LNCAP (cell line): Measurements from ENCODE around the gene ADARB2.

Source experiments
- TF ChIP-seq, protein P1 (sequence below): fragments of 450-650 bp; IDR thresholded peaks from 2 replicates; pipeline ENCODE4 v1.5.1; 2017; ENCODE audit warnings: mild to moderate bottlenecking

The ADARB2 gene

GRCh38 chr10:1295756-1296480 is 441.4 kb downstream of the ADARB2 start:
- TF ChIP-seq, protein P1, sequence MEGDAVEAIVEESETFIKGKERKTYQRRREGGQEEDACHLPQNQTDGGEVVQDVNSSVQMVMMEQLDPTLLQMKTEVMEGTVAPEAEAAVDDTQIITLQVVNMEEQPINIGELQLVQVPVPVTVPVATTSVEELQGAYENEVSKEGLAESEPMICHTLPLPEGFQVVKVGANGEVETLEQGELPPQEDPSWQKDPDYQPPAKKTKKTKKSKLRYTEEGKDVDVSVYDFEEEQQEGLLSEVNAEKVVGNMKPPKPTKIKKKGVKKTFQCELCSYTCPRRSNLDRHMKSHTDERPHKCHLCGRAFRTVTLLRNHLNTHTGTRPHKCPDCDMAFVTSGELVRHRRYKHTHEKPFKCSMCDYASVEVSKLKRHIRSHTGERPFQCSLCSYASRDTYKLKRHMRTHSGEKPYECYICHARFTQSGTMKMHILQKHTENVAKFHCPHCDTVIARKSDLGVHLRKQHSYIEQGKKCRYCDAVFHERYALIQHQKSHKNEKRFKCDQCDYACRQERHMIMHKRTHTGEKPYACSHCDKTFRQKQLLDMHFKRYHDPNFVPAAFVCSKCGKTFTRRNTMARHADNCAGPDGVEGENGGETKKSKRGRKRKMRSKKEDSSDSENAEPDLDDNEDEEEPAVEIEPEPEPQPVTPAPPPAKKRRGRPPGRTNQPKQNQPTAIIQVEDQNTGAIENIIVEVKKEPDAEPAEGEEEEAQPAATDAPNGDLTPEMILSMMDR = no peak

- TF ChIP-seq, protein P1 = no peak
Measured at GRCh38 chr10:1294748-1295147, 442.6 kb downstream of the ADARB2 start.

GRCh38 chr10:1293636-1294435 is 443.5 kb downstream of the ADARB2 start:
- TF ChIP-seq, protein P1 = no peak

- TF ChIP-seq, protein P1 = no peak
Measured at GRCh38 chr10:1293157-1293556, 444.2 kb downstream of the ADARB2 start.

DNA sequence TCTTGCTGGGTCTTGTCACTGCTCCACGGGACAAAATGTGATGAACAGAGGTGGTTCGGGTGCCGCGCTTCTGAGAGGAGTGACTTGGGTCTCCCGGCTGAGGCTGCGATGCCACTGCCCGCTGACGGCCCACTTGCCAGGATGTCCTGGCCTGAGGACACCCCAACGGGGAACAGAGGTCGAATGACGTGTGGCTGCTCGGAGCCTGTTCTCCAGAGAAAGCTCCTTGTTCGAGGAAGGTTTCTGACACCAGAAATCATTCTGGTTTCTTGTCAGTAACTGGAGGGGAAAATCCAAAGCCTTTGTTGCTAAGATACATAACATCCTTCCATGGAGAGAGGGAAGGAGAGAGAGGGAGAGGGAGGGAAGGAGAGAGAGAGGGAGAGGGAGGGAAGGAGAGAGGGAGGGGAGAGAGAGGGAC is 444.7 kb downstream of the ADARB2 start:
- TF ChIP-seq, protein P1 = no peak

DNA sequence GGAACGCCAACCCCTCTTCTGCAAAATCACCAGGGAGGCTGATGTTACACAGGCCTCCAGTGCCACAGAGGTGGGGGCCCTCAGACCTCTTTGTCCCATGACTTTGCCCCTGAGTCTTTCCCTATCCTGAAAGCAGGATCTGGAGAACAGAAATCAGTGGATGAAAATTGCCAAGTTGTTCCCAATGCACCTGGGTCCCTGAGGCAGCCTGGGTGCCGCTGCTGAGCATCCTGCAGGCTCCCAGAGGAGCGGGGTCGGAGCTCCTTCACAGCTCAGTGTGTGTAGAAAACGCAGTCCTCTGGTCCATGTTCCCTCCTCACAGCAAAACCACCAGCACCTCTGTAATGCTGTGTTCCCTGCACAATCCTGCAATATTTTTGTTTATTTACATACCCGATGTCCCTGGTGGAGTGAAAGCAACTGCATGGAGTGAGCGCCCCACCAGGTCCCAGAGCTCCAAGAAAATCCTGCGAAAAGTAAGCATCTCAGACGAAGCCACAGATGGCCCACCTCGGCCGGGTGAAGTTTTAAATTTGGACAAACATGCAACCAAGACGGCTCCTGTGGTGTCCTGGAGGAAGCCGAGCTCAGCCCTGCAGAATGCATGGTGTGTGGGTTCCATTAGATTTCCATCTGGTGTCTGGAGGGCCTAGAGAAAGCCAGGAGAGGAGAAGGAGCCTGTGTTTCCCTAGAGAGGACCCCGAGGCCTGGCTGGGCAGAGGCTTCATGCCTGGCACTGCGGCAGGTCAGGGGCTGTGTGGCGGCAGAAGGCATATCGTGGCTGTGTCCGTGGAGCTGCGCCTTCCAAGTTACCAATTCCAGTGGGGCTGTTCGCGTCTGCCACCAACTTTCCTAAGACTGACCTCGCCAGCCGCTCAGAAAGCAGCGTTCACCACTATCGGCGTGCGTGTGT is 445.9 kb downstream of the ADARB2 start:
- TF ChIP-seq, protein P1 = no peak

- TF ChIP-seq, protein P1 = no peak
Measured at GRCh38 chr10:1290071-1290471, 447.3 kb downstream of the ADARB2 start.
